HepG2 (cell line): ENCODE measurements around the gene PRSS8. TPM values are rescaled to one million over a fixed set of nuclear protein-coding genes. Genes with fewer than 3 reads are reported as not detected.

Experiments used
- BCL6 ChIP-seq: IDR thresholded peaks from 2 replicates; pipeline ENCODE4 v1.6.1; 2016; ENCODE audit warnings: missing genetic modification reagents, missing compliant biosample characterization
- CHCHD3 ChIP-seq: sonication (generic); formaldehyde crosslinking; IDR thresholded peaks from 2 replicates; pipeline ENCODE4 v1.8.0; 2022; ENCODE audit warnings: mild to moderate bottlenecking, missing genetic modification reagents, moderate library complexity
- DBP ChIP-seq: sonication (generic); formaldehyde crosslinking; IDR thresholded peaks from 2 replicates; pipeline ENCODE4 v1.4.0; 2020; ENCODE audit warnings: missing genetic modification reagents; ENCODE audit errors: not compliant biosample characterization
- DNMT3B ChIP-seq: conservative IDR thresholded peaks from 2 replicates; pipeline ENCODE4 v1.6.1; 2016; ENCODE audit warnings: missing biosample characterization, control low read depth
- LCORL ChIP-seq, 2 experiments: fragments of 450-650 bp in 1 of 2; sonication (generic) in 1 of 2; formaldehyde crosslinking in 1 of 2; IDR thresholded peaks; 2 replicates each; pipeline versions ENCODE4 v1.5.0 to v1.6.1; 2017 to 2020; ENCODE audit warnings: antibody characterized with exemption in 1 of 2, missing genetic modification reagents in 1 of 2
- MED13 ChIP-seq: sonication (generic); formaldehyde crosslinking; IDR thresholded peaks from 2 replicates; pipeline ENCODE4 v1.5.0; 2020; ENCODE audit warnings: missing genetic modification reagents
- NFAT5 ChIP-seq: sonication (generic); formaldehyde crosslinking; IDR thresholded peaks from 2 replicates; pipeline ENCODE4 v1.4.0; 2020; ENCODE audit warnings: missing genetic modification reagents
- NFATC3 ChIP-seq: sonication (generic); formaldehyde crosslinking; IDR thresholded peaks from 2 replicates; pipeline ENCODE4 v1.5.1; 2020; ENCODE audit warnings: mild to moderate bottlenecking, missing genetic modification reagents
- PBX2 ChIP-seq: IDR thresholded peaks from 2 replicates; pipeline ENCODE4 v1.6.1; 2016; ENCODE audit warnings: control low read depth
- PHF5A ChIP-seq: IDR thresholded peaks from one replicate; pipeline ENCODE4 v1.6.1; 2018; ENCODE audit warnings: low read depth, missing genetic modification reagents; ENCODE audit not compliant: unreplicated experiment
- PITX1 ChIP-seq: sonication (generic); formaldehyde crosslinking; IDR thresholded peaks from 2 replicates; pipeline ENCODE4 v1.5.1; 2020; ENCODE audit warnings: mild to moderate bottlenecking, missing genetic modification reagents
- RNF219 ChIP-seq: sonication (generic); formaldehyde crosslinking; IDR thresholded peaks from 2 replicates; pipeline ENCODE4 v1.5.0; 2020; ENCODE audit warnings: mild to moderate bottlenecking, missing genetic modification reagents
- TEAD2 ChIP-seq: sonication (generic); formaldehyde crosslinking; IDR thresholded peaks from 2 replicates; pipeline ENCODE4 v1.9.0; 2021; ENCODE audit warnings: missing genetic modification reagents
- ZIK1 ChIP-seq: sonication (generic); formaldehyde crosslinking; IDR thresholded peaks from 2 replicates; pipeline ENCODE4 v1.5.0; 2020; ENCODE audit warnings: mild to moderate bottlenecking, low read depth, missing genetic modification reagents, borderline replicate concordance
- ZNF30 ChIP-seq: sonication (generic); formaldehyde crosslinking; IDR thresholded peaks from 2 replicates; pipeline ENCODE4 v1.5.0; 2020; ENCODE audit warnings: mild to moderate bottlenecking, missing genetic modification reagents
- ZNF574 ChIP-seq: sonication (generic); formaldehyde crosslinking; IDR thresholded peaks from 2 replicates; pipeline ENCODE4 v1.4.0; 2020; ENCODE audit warnings: missing genetic modification reagents
- polyA plus RNA-seq, 8 experiments: library from polyadenylated mRNA; depleted of rRNA in 3 of 8; stranded (reverse) in 7 of 8; unstranded in 1 of 8; fragments of >200 nt; fragmentation: Illumina TruSeq in 4 of 8; extraction: Trizol in 4 of 8; gene quantifications; 2 replicates each; pipeline versions ENCODE4 v1.2.1 to v1.2.3, GENCODE V29; 2011 to 2016; ENCODE audit warnings: low read depth in 4 of 8, missing spikeins in 1 of 8, mixed read lengths in 1 of 8; ENCODE audit not compliant: insufficient read depth in 1 of 8
- total RNA-seq, 5 experiments: library from RNA; depleted of rRNA; stranded (reverse); fragments of >200 nt; fragmentation: Illumina TruSeq; extraction: Trizol; gene quantifications; 2 replicates each; pipeline ENCODE4 v1.2.3, GENCODE V29; 2016; ENCODE audit warnings: low read depth in 1 of 5

PRSS8 gene
- total and polyA plus RNA-seq, 2 of the 13 experiments (the other 11 are each of a cell fraction or from before 2014, with no cell fraction given): 2.6 to 7.2 TPM

GRCh38 chr16:31179747-31180459 is 44.4 kb upstream of the PRSS8 start, which contains the start of gene FUS (continued):
- 0 out of 2 replicates have a peak, but pooled peaks have one; percentile 67 for TF ChIP-seq NFAT5 (CRISPR knock-in tag)
- peak; percentile 96 for TF ChIP-seq CHCHD3 (CRISPR knock-in tag)
- peak; percentile 90; the same call in 1 of the 2 replicates for TF ChIP-seq MED13 (CRISPR knock-in tag)
- TF ChIP-seq PHF5A (CRISPR knock-in tag): no peak
- TF ChIP-seq PITX1 (CRISPR knock-in tag): no peak
- TF ChIP-seq LCORL (IDR thresholded peaks at IDR 0.05): no peak
- no peak for TF ChIP-seq LCORL (CRISPR knock-in tag; IDR thresholded peaks at IDR 0.05)
- TF ChIP-seq ZIK1 (CRISPR knock-in tag): no peak; the same call in 1 of the 2 replicates
- TF ChIP-seq DBP (CRISPR knock-in tag): peak; percentile 26
- 0 out of 2 replicates have a peak, but pooled peaks have one; percentile 96 for TF ChIP-seq ZNF30 (CRISPR knock-in tag)
- TF ChIP-seq ZNF574 (CRISPR knock-in tag): peak; percentile 80
- TF ChIP-seq RNF219 (CRISPR knock-in tag): peak; percentile 95; the same call in 1 of the 2 replicates
- TF ChIP-seq PBX2 (CRISPR knock-in tag): no peak
- TF ChIP-seq DNMT3B (CRISPR knock-in tag): peak; percentile 59; the same call in 1 of the 2 replicates
- peak; percentile 79 for TF ChIP-seq BCL6 (CRISPR knock-in tag)
- no peak for TF ChIP-seq TEAD2 (CRISPR knock-in tag)
- TF ChIP-seq NFATC3 (CRISPR knock-in tag): peak; percentile 92
